Bronchial epithelial cell (primary cell): ENCODE measurements around the gene FXN. TPM values are rescaled to one million over a fixed set of nuclear protein-coding genes. Genes with fewer than 3 reads are reported as not detected.

Experiments used
- DNase-seq: peaks from one replicate; pipeline ENCODE4 v3.0.0-alpha.2; 2010; ENCODE audit warnings: low read depth
- FAIRE-seq: peaks from 2 replicates; lab custom pipeline; 2011; peaks lifted over from hg19 to GRCh38; lab: Jason Lieb, UNC
- H3K27me3 ChIP-seq: 2 replicates; pipeline ENCODE4 v1.5.1; 2011; ENCODE audit warnings: low read length; ENCODE audit not compliant: control insufficient read depth, insufficient read depth
- H3K36me3 ChIP-seq: 2 replicates; pipeline ENCODE4 v1.5.1; 2011; ENCODE audit warnings: low read length; ENCODE audit not compliant: control insufficient read depth, insufficient read depth
- H3K4me3 ChIP-seq: 2 replicates; pipeline ENCODE4 v1.5.1; 2011; ENCODE audit warnings: mild to moderate bottlenecking, low read depth, low read length, control low read depth
- total RNA-seq: library from RNA; depleted of rRNA; stranded (reverse); fragments of >200 nt; gene quantifications from 2 replicates; pipeline ENCODE4 v1.2.1, GENCODE V29; 2014
- TF ChIP-seq, protein P1 (sequence below): IDR thresholded peaks from 2 replicates; pipeline ENCODE4 v1.5.1; 2011; ENCODE audit warnings: mild to moderate bottlenecking, moderate library complexity, low read length, control low read depth, inconsistent platforms; ENCODE audit not compliant: insufficient read depth, severe bottlenecking

FXN gene
- total RNA-seq, 1 donor from 2014 or later = 2.9 TPM

DNA sequence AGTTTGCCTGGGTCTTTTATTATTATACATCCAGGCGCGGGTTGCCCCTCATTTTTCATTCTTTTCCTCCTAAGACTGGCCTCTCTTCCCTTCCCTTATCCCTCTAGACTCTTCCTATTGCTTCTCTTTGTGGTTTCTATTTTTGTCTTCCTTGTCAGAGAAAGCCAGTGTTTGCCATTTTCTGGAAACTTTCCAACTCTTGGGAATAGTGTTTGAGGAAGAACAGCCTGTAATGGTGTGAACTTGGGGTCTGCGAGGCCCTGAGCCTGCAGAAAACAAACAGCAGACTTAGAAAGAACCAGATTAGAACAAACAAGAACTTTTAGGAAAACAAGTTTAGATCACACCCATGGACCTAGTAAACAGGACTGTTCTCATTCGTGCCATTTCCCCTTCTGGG lies 37.2 kb upstream of the FXN start:
- no peak for DNase-seq

DNA sequence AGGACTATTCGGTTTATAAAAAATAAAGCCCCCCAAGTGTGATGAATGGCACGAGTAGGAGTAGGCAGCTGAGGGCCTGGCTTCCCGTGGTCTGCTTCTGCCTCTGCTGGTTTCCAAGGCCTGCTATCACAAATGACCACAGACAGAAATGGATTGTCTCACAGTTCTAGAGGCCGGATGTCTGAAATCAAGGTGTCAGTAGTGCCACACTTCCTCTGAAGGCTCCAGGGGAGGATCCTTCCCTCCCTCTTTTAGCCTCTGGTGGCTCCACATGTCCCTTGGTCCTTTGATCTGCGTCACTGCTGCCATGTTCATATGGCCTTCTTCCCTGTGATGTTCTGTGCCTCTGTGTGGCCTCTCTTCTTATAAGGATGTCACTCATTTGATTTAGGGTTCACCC lies 36.7 kb upstream of the FXN start:
- Histone ChIP-seq H3K27me3 (no peaks in the 10 kb centered on the region), H3K36me3 (no peaks in the 10 kb centered on the region), H3K4me3 (no peak overlapping the region)
- peak; percentile 58 for FAIRE-seq
- TF ChIP-seq, protein P1, sequence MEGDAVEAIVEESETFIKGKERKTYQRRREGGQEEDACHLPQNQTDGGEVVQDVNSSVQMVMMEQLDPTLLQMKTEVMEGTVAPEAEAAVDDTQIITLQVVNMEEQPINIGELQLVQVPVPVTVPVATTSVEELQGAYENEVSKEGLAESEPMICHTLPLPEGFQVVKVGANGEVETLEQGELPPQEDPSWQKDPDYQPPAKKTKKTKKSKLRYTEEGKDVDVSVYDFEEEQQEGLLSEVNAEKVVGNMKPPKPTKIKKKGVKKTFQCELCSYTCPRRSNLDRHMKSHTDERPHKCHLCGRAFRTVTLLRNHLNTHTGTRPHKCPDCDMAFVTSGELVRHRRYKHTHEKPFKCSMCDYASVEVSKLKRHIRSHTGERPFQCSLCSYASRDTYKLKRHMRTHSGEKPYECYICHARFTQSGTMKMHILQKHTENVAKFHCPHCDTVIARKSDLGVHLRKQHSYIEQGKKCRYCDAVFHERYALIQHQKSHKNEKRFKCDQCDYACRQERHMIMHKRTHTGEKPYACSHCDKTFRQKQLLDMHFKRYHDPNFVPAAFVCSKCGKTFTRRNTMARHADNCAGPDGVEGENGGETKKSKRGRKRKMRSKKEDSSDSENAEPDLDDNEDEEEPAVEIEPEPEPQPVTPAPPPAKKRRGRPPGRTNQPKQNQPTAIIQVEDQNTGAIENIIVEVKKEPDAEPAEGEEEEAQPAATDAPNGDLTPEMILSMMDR = no peak
- no peak for DNase-seq

More for the DNA sequence above, 37.2 kb upstream of the FXN start:
- H3K4me3 ChIP-seq = no peak overlapping the region
- no peak for FAIRE-seq
- no peaks in the 10 kb centered on the region for H3K27me3 ChIP-seq
- TF ChIP-seq, protein P1 = no peak
- no peaks in the 10 kb centered on the region for H3K36me3 ChIP-seq

DNA sequence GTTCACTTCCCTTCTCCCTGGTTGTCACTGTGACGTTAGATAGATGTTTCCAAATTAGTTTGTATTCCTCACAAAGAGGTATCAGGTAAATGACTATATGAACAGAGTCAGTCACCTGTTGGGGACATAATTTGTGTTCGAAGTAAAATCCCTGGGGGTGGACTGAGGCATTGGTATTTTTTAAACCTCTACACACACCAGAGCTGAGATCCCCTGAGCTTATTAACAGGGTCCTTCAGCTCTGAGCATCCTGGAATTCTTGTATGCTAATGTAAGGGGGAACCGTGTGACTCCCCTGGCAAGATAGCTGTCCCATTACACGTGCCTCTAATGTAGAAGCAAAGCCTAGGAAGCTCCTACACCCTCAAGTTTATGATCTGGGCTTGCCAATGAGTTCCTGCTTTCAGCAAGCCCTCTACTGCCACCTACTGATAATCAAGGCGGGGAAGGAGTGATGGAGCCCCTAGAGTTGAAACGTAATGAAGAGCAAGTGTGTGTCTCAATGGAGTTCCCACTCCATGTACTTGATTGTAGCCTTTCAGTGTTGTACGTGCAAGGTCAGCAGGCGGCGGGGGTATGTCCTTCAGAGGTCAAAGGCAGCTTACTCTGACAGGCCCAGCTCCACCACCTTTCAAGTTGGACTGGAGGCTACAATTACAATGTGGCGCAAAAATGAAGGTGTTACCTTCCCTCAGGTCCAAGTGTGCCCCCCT lies 36.0 kb upstream of the FXN start:
- no peaks in the 10 kb centered on the region for H3K27me3 ChIP-seq
- peak; percentile 64 for FAIRE-seq
- DNase-seq = peak; percentile 66

DNA sequence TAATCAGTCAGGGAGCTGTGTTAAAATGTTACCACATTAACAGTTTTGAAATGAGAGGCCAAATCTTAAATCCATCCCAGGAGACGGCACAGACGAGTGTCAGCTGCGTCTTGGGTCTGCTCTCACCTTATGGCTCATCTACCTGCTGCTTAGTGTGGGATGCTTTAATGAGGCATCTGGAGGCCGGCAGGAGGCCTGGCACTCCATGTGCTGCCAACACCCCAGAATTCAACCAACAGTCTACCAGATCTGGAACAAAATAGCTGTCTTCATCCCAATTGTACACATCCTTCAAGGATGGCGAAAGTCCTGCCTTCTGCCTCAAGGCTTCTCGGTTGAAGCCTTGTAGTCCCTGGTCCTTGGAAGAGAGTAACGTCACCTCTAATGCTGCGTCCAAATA lies 33.6 kb upstream of the FXN start:
- Histone ChIP-seq H3K36me3 (no peaks in the 10 kb centered on the region), H3K4me3 (no peak overlapping the region), H3K27me3 (no peaks in the 10 kb centered on the region)
- DNase-seq (no peak), FAIRE-seq (no peak)
- TF ChIP-seq, protein P1 = no peak

More for the DNA sequence above, 36.0 kb upstream of the FXN start:
- TF ChIP-seq, protein P1 = peak; percentile 86
- Histone ChIP-seq H3K36me3 (no peaks in the 10 kb centered on the region), H3K4me3 (no peak overlapping the region)

DNA sequence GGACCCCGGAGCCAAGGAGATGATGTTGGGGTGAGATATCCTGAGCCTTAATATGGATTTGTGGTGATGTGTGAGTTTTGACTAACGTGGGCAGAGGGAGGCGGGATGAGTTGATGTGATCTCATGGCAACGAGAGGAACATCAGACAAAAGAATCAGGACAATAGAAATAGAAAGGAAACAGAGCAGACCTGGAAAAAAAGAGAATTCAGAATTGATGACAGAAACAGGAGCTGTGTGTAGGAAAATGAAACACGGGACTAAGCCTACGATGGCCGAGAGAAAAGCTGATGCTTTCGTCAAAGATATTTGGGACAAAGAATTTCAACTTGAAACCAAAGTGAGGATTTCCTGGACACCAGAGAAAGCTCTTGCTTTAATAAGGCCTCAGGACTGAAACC lies 32.5 kb upstream of the FXN start:
- Histone ChIP-seq H3K27me3 (no peaks in the 10 kb centered on the region), H3K36me3 (no peaks in the 10 kb centered on the region), H3K4me3 (no peak overlapping the region)
- DNase-seq = no peak
- FAIRE-seq = no peak
- TF ChIP-seq, protein P1 = no peak

DNA sequence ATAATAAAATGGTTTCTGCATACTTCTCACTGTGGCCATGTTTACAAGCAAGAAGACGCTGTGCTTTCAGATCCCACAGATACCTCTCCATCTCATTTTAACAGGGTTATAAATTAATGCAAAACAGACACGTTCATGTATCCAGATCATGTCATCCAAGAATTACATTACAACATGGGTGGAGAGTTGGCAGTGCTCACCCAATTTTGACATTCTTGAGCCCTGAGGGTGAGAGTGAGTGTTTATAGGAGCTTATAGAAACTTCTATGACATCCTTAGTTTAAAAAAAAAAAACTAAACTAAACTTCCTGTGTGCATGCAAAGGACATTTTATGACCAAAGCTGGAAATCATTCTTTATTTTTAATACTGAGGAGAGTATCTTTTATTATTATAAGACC lies 30.7 kb upstream of the FXN start:
- H3K27me3 ChIP-seq = no peaks in the 10 kb centered on the region
- no peak overlapping the region for H3K4me3 ChIP-seq
- no peak for FAIRE-seq
- H3K36me3 ChIP-seq = no peaks in the 10 kb centered on the region
- TF ChIP-seq, protein P1 = no peak
- DNase-seq = peak; percentile 21
